Spleen (tissue), 7 donors: Measurements from ENCODE around the gene ZC3H12C.
A peak's percentile ranks its signal among the peaks of the same experiment; 100 is the strongest.

Experiments used
- CTCF ChIP-seq, 11 experiments: fragments of 200-600 bp in 7 of 11; fragments of 450-650 bp in 4 of 11; sonication (generic) in 4 of 11; IDR thresholded peaks in 8 of 11; conservative IDR thresholded peaks in 3 of 11; 1 replicate in 7 of 11; 2 replicates in 4 of 11; pipeline versions ENCODE4 v1.4.0 to v1.8.0; 2016 to 2021; ENCODE audit warnings: antibody characterized with exemption in 11 of 11, inconsistent platforms in 4 of 11, mild to moderate bottlenecking in 1 of 11
- POLR2A ChIP-seq, 3 donors: fragments of 450-650 bp; IDR thresholded peaks; one replicate each; pipeline ENCODE4 v1.5.1; 2017; ENCODE audit warnings: antibody characterized with exemption in 3 of 3, mild to moderate bottlenecking in 1 of 3
- donor health status: DM: no; HTN: no; CAD: no; lungs with moderate emphysema.
- donor health status: DM: no; HTN: no; CAD: no.
- donor health status: DM: no; HTN: no; CAD: no.

- TF ChIP-seq POLR2A (IDR thresholded peaks at IDR 0.05) (no peak), CTCF (IDR thresholded peaks at IDR 0.05 in 8 of 11, conservative IDR thresholded peaks at IDR 0.05 in 3 of 11) (peak in 1 of 11 experiments; percentile 3)
These were observed 81.6 kb downstream of the ZC3H12C start for GRCh38 chr11:110174645-110175310.
